ENCODE results near the gene CELF2. TPM values are rescaled to one million over a fixed set of nuclear protein-coding genes. Genes with fewer than 3 reads are reported as not detected.

CELF2 gene
- total and polyA plus RNA-seq, 9 of the 15 experiments (the other 6 are each of a cell fraction or from before 2014, with no cell fraction given) = 4.0 to 20.3 (median 11.1) TPM

DNA sequence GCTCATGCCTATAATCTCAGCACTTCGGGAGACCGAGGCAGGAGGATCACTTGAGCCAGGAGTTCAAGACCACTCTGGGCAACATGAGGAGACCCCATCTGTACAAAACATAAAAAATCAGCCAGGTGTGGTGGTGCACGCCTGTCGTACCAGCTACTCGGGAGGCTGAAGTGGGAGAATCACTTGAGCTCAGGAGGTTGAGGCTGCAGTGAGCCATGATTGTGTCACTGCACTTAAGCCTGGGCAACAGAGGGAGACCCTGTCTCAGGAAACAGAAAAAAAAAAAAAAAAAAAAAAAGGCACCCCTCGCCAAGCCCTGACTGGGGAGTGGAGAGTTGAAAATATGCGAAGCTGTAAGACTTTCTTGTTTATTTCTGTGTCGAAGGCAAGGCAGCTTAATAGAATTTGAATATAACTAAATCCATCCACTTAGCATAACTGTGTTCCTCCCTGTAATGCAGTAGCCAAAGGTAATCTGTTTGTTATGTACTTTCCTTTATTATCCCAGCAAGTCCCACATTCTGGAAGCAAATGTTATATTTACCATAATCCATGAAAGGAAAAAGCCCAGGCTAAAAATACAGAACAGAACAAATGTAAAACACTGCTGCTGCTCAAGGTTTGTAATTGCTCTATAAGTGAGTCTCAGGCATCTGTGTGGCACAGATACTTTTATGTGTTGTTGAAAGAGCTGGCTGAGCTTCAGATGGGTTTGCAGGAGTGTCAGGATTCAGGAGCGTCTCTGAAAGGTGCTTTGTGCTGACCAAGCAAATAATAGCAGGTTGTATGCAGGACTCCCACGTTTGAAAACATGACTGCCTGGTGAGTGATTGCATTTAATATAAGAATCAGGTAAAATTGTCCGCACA is 127.2 kb downstream of the CELF2 start:
- ChIA-PET POLR2A (interaction anchor here (0.5 to 1.4 kb wide), 3 partner anchors 8 to 1115 kb away, joined by 3 to 5 read pairs (median 3); no protein-coding TSS in a partner anchor), CTCF (ENCODE audit: low intra/inter-chr PET ratio) (no interaction called here)
- no peak for DNase-seq (ENCODE audit: extremely low read depth in 1 of 4, low spot score in 3 of 4)
- Histone ChIP-seq H3K27ac (ENCODE audit: extremely low read depth, low read depth, low read length) (peak overlapping the region; percentile 26; the same call in 2 of the 3 replicates), H2AFZ (ENCODE audit: low read depth, low read length) (peak overlapping the region; percentile 73), H3K79me2 (ENCODE audit: control insufficient read depth, insufficient read depth, low read length) (no peaks in the 10 kb centered on the region), H3K4me2 (ENCODE audit: insufficient read depth, low read length) (peak overlapping the region; percentile 21; the same call in 1 of the 2 replicates), H3K9me1 (ENCODE audit: control insufficient read depth, insufficient read depth, low read length) (no peaks in the 10 kb centered on the region), H3K36me3 (ENCODE audit: control insufficient read depth, insufficient read depth, low read length) (no peaks in the 10 kb centered on the region), H3K9me3 (replicated peaks; ENCODE audit: control insufficient read depth, insufficient read depth, low read depth, low read length) (no peaks in the 10 kb centered on the region), H4K20me1 (replicated peaks; ENCODE audit: control insufficient read depth, insufficient read depth, low read length) (no peaks in the 10 kb centered on the region), H3K9ac (ENCODE audit: insufficient read depth in 1 of 2, low read depth in 2 of 2, low read length in 2 of 2) (no peak overlapping the region), H3K4me3 (no peak overlapping the region), H3K27me3 (ENCODE audit: control insufficient read depth in 2 of 2, insufficient read depth in 2 of 2, low read length in 2 of 2) (no peaks in the 10 kb centered on the region), H3K4me1 (replicated peaks in 1 of 2; ENCODE audit: control insufficient read depth in 2 of 2, insufficient read depth in 2 of 2, low read length in 2 of 2) (peaks cover 14 to 44% of the 10 kb centered on the region in 2 experiments)
- ATAC-seq = no peak; the same call in 2 of the 3 replicates
- 60% methylated on average over 10 of the region's 11 CpGs for WGBS (ENCODE audit: insufficient coverage, low coverage, missing lambda C conversion rate)
- intact Hi-C loops (cut with micrococcal nuclease) = no loop called here
- no TSS peak for BruUV-seq (replicated peaks)
- TF ChIP-seq, protein P1, sequence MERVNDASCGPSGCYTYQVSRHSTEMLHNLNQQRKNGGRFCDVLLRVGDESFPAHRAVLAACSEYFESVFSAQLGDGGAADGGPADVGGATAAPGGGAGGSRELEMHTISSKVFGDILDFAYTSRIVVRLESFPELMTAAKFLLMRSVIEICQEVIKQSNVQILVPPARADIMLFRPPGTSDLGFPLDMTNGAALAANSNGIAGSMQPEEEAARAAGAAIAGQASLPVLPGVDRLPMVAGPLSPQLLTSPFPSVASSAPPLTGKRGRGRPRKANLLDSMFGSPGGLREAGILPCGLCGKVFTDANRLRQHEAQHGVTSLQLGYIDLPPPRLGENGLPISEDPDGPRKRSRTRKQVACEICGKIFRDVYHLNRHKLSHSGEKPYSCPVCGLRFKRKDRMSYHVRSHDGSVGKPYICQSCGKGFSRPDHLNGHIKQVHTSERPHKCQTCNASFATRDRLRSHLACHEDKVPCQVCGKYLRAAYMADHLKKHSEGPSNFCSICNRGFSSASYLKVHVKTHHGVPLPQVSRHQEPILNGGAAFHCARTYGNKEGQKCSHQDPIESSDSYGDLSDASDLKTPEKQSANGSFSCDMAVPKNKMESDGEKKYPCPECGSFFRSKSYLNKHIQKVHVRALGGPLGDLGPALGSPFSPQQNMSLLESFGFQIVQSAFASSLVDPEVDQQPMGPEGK (CRISPR knock-in tag; IDR thresholded peaks at IDR 0.05; ENCODE audit: borderline replicate concordance) = no peak
- TF ChIP-seq SNRNP70 (optimal IDR thresholded peaks at IDR 0.05; ENCODE audit: low read depth, low read length) = no peak
- TF ChIP-seq TEAD1 (CRISPR knock-in tag; IDR thresholded peaks at IDR 0.05) = no peak
- TF ChIP-seq C11orf30 (IDR thresholded peaks at IDR 0.05; ENCODE audit: low read depth) = peak; percentile 97
- TF ChIP-seq, protein P2, sequence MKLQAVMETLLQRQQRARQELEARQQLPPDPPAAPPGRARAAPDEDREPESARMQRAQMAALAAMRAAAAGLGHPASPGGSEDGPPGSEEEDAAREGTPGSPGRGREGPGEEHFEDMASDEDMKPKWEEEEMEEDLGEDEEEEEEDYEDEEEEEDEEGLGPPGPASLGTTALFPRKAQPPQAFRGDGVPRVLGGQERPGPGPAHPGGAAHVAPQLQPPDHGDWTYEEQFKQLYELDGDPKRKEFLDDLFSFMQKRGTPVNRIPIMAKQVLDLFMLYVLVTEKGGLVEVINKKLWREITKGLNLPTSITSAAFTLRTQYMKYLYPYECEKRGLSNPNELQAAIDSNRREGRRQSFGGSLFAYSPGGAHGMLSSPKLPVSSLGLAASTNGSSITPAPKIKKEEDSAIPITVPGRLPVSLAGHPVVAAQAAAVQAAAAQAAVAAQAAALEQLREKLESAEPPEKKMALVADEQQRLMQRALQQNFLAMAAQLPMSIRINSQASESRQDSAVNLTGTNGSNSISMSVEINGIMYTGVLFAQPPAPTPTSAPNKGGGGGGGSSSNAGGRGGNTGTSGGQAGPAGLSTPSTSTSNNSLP (IDR thresholded peaks at IDR 0.05; ENCODE audit: borderline replicate concordance, low read depth, low read length) = peak; percentile 14; the same call in 1 of the 2 replicates
- no peak for TF ChIP-seq NR1H2 (CRISPR knock-in tag; IDR thresholded peaks at IDR 0.05)
- TF ChIP-seq CBFA2T2 (conservative IDR thresholded peaks at IDR 0.05) = 0 out of 2 replicates have a peak, but pooled peaks have one; percentile 5
- peak; percentile 98 for TF ChIP-seq MAFF (IDR thresholded peaks at IDR 0.05; ENCODE audit: low read length)
- TF ChIP-seq MAFG (tag; conservative IDR thresholded peaks at IDR 0.05) = peak; percentile 96
- no peak for TF ChIP-seq EP400 (IDR thresholded peaks at IDR 0.05)
- peak; percentile 97 for TF ChIP-seq MAFK (IDR thresholded peaks at IDR 0.05; ENCODE audit: low read length)
- TF ChIP-seq ZNF316 (IDR thresholded peaks at IDR 0.05) = peak; percentile 97
- FAIRE-seq = no peak
- in situ Hi-C loops (cut with MboI) = no loop called here

Measured in K562 (cell line).